ENCODE results near the gene ONECUT3. TPM values are rescaled to one million over a fixed set of nuclear protein-coding genes. Genes with fewer than 3 reads are reported as not detected.

ONECUT3 gene
- total RNA-seq, 4 donors from 2014 or later: 0.04 TPM; not detected in 3

DNA sequence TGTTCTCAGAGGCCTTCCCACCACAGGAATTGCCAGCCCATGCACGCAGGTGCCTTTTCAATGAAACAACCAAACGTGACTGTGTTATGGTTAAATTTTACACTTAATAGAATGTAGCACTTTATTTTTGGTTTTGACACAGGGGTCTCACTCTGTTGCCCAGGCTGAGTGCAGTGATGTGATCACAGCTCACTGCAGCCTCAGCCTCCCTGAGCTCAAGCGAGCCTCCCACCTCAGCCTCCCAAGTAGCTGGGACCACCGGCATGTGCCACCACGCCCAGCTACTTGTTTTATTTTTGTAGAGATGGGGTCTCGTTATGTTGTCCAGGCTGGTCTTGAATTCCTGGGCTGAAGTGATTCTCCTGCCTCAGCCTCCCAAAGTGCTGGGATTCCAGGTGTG lies 51.6 kb downstream of the ONECUT3 start:
- Histone ChIP-seq H3K9me3 (no peaks in the 10 kb centered on the region), H3K36me3 (no peaks in the 10 kb centered on the region), H3K27me3 (no peaks in the 10 kb centered on the region), H3K4me1 (no peaks in the 10 kb centered on the region), H3K4me3 (no peak overlapping the region), H3K27ac (no peak overlapping the region)
- no peak for TF ChIP-seq EP300 (IDR thresholded peaks at IDR 0.05)
- TF ChIP-seq POLR2A (IDR thresholded peaks at IDR 0.05): no peak
- TF ChIP-seq POLR2AphosphoS5 (IDR thresholded peaks at IDR 0.05): no peak
- TF ChIP-seq, protein P1, sequence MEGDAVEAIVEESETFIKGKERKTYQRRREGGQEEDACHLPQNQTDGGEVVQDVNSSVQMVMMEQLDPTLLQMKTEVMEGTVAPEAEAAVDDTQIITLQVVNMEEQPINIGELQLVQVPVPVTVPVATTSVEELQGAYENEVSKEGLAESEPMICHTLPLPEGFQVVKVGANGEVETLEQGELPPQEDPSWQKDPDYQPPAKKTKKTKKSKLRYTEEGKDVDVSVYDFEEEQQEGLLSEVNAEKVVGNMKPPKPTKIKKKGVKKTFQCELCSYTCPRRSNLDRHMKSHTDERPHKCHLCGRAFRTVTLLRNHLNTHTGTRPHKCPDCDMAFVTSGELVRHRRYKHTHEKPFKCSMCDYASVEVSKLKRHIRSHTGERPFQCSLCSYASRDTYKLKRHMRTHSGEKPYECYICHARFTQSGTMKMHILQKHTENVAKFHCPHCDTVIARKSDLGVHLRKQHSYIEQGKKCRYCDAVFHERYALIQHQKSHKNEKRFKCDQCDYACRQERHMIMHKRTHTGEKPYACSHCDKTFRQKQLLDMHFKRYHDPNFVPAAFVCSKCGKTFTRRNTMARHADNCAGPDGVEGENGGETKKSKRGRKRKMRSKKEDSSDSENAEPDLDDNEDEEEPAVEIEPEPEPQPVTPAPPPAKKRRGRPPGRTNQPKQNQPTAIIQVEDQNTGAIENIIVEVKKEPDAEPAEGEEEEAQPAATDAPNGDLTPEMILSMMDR (IDR thresholded peaks at IDR 0.05): no peak
- ATAC-seq: no peak
- WGBS, 2 donors (ENCODE audit: low coverage in 1 of 2): 74 to 80% methylated on average over 3 to 4 of the region's 6 CpGs

DNA sequence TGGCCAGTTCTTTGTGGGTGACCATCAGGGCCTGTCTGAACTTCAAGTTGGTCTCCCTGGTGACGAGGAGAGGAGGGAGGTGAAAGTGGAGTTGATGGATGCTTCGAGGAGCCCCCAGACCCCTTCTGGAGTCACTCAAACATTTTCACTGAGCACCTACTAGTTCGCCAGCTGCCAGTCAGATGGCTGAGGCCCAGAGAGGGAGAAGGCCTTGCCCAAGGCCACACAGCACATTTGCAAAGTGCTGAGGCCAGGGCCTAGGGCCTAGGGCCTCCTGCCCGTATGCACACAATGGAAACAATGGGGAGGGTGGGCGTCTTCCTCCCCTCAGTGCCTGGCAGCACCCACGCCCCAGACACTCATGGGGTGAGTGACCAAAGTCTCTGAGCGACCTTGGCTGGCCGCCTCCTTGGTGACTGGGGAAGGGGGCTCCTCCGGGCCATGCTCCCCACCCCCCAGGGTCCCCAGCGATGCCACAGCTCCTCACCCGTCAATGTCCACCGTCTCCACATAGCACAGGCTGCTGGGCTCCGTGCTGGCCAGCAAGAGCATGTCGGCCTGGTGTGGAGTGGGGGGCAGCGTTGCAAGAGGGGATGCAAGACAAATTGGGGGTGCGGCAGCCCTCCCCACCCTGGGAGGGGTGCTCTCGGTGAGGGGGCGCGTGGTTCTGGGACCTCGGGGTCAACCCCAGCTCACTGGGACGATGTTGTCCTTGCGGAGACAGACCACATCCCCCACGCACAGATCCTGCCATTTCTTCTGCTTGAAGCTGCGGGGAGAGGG lies 52.3 kb downstream of the ONECUT3 start:
- H3K9me3 ChIP-seq: no peaks in the 10 kb centered on the region
- no peak for ATAC-seq
- no peak overlapping the region for H3K4me3 ChIP-seq
- H3K27me3 ChIP-seq: no peaks in the 10 kb centered on the region
- TF ChIP-seq, protein P1 (IDR thresholded peaks at IDR 0.05): no peak
- TF ChIP-seq EP300 (IDR thresholded peaks at IDR 0.05): no peak
- TF ChIP-seq POLR2A (IDR thresholded peaks at IDR 0.05): no peak
- no peak for TF ChIP-seq POLR2AphosphoS5 (IDR thresholded peaks at IDR 0.05)
- H3K27ac ChIP-seq: no peak overlapping the region
- no peaks in the 10 kb centered on the region for H3K4me1 ChIP-seq
- no peaks in the 10 kb centered on the region for H3K36me3 ChIP-seq
- 72% methylated on average over 3 of the region's 24 CpGs; no CpG with 5 or more reads in 1 of the 2 donors for WGBS, 2 donors (ENCODE audit: low coverage in 1 of 2)

- TF ChIP-seq POLR2AphosphoS5 (IDR thresholded peaks at IDR 0.05): no peak
- TF ChIP-seq, protein P1 (IDR thresholded peaks at IDR 0.05): no peak
- TF ChIP-seq POLR2A (IDR thresholded peaks at IDR 0.05): no peak
- TF ChIP-seq EP300 (IDR thresholded peaks at IDR 0.05): no peak
- no peak overlapping the region for H3K4me3 ChIP-seq
- no peak for ATAC-seq
- H3K27ac ChIP-seq: no peak overlapping the region
- WGBS, 2 donors (ENCODE audit: low coverage in 1 of 2): 60% methylated on average over 2 of the region's 45 CpGs; no CpG with 5 or more reads in 1 of the 2 donors
- H3K27me3 ChIP-seq: no peaks in the 10 kb centered on the region
- no peaks in the 10 kb centered on the region for H3K36me3 ChIP-seq
- no peaks in the 10 kb centered on the region for H3K9me3 ChIP-seq
- H3K4me1 ChIP-seq: peaks cover 0 to under 1% (median under 1%) of the 10 kb centered on the region in 3 donors
Measured at GRCh38 chr19:1806184-1807029, 53.1 kb downstream of the ONECUT3 start.

- Histone ChIP-seq H3K4me1 (peaks cover 0 to 8% (median 7%) of the 10 kb centered on the region in 3 donors), H3K4me3 (no peak overlapping the region), H3K36me3 (no peaks in the 10 kb centered on the region), H3K27ac (no peak overlapping the region), H3K9me3 (no peaks in the 10 kb centered on the region), H3K27me3 (no peaks in the 10 kb centered on the region)
- 38 to 67% methylated on average over 3 to 4 of the region's 28 CpGs for WGBS, 2 donors (ENCODE audit: low coverage in 1 of 2)
- TF ChIP-seq, protein P1 (IDR thresholded peaks at IDR 0.05): no peak
- TF ChIP-seq EP300 (IDR thresholded peaks at IDR 0.05) (no peak), POLR2A (IDR thresholded peaks at IDR 0.05) (no peak), POLR2AphosphoS5 (IDR thresholded peaks at IDR 0.05) (no peak)
- ATAC-seq: no peak
Measured at GRCh38 chr19:1807030-1807694, 53.9 kb downstream of the ONECUT3 start.
